CD14-positive monocyte (primary cell): ENCODE results near the gene EXT2. TPM values are rescaled to one million over a fixed set of nuclear protein-coding genes. Genes with fewer than 3 reads are reported as not detected.

Experiments used
- DNase-seq, 3 donors: peaks; one replicate each; pipeline ENCODE4 v3.0.0-alpha.2; 2011 to 2022
- H2AFZ ChIP-seq: 2 replicates; pipeline ENCODE4 v1.6.0; 2012; ENCODE audit warnings: mild to moderate bottlenecking, low read depth, low read length, inconsistent platforms; ENCODE audit not compliant: insufficient read depth, poor library complexity, severe bottlenecking
- H3K27ac ChIP-seq, 2 donors: 1 replicate in 1 of 2; 2 replicates in 1 of 2; pipeline ENCODE4 v1.5.1; 2012 to 2013; ENCODE audit warnings: low read length in 2 of 2, control low read depth in 1 of 2, inconsistent platforms in 1 of 2, low read depth in 1 of 2, mild to moderate bottlenecking in 1 of 2
- H3K27me3 ChIP-seq, 2 donors: one replicate each; pipeline versions ENCODE4 v1.6.0 to v1.6.1; 2011 to 2013; ENCODE audit warnings: low read length in 2 of 2; ENCODE audit not compliant: control insufficient read depth in 2 of 2, insufficient read depth in 2 of 2
- H3K36me3 ChIP-seq, 2 donors: replicated peaks in 1 of 2; 1 replicate in 1 of 2; 2 replicates in 1 of 2; pipeline versions ENCODE4 v1.5.1 to v1.6.1; 2012 to 2013; ENCODE audit warnings: low read length in 2 of 2, control low read depth in 1 of 2, inconsistent platforms in 1 of 2, mild to moderate bottlenecking in 1 of 2; ENCODE audit not compliant: insufficient read depth in 2 of 2, control insufficient read depth in 1 of 2
- H3K4me1 ChIP-seq, 2 donors: 1 replicate in 1 of 2; 2 replicates in 1 of 2; pipeline versions ENCODE4 v1.5.1 to v1.6.1; 2012 to 2013; ENCODE audit warnings: low read length in 2 of 2, control low read depth in 1 of 2, inconsistent platforms in 1 of 2, mild to moderate bottlenecking in 1 of 2, moderate library complexity in 1 of 2; ENCODE audit not compliant: insufficient read depth in 2 of 2, control insufficient read depth in 1 of 2
- H3K4me2 ChIP-seq: replicated peaks from 2 replicates; pipeline ENCODE3; 2012; ENCODE audit warnings: low read length, moderate library complexity, mild to moderate bottlenecking; ENCODE audit not compliant: poor library complexity, severe bottlenecking; ENCODE audit errors: extremely low read depth
- H3K4me3 ChIP-seq, 3 experiments: fragments of 200-600 bp in 1 of 3; sonication (generic) in 1 of 3; replicated peaks in 1 of 3; 1 replicate in 2 of 3; 2 replicates in 1 of 3; pipeline ENCODE4 v1.5.1; 2011 to 2013; ENCODE audit warnings: low read length in 3 of 3, mild to moderate bottlenecking in 3 of 3, control low read depth in 2 of 3, low read depth in 2 of 3, inconsistent platforms in 1 of 3, moderate library complexity in 1 of 3
- H3K79me2 ChIP-seq: 2 replicates; pipeline ENCODE4 v1.6.0; 2012; ENCODE audit warnings: mild to moderate bottlenecking, control low read depth, inconsistent platforms, low read length, moderate library complexity; ENCODE audit not compliant: insufficient read depth
- H3K9ac ChIP-seq: 2 replicates; pipeline ENCODE4 v1.6.0; 2017; ENCODE audit warnings: low read length, mild to moderate bottlenecking; ENCODE audit not compliant: insufficient read depth, poor library complexity, severe bottlenecking
- H3K9me3 ChIP-seq, 2 donors: replicated peaks in 1 of 2; 1 replicate in 1 of 2; 2 replicates in 1 of 2; pipeline versions ENCODE4 v1.5.1 to v1.6.1; 2012 to 2013; ENCODE audit warnings: low read length in 2 of 2, control low read depth in 1 of 2; ENCODE audit not compliant: control insufficient read depth in 1 of 2, insufficient read depth in 1 of 2
- H4K20me1 ChIP-seq: 2 replicates; pipeline ENCODE4 v1.6.0; 2012; ENCODE audit warnings: mild to moderate bottlenecking, low read length, control low read depth, moderate library complexity; ENCODE audit not compliant: insufficient read depth
- H3K27ac Mint-ChIP-seq, 7 donors: one replicate each; pipeline ENCODE4 v1.8.0; 2020; ENCODE audit warnings: mild to moderate bottlenecking in 7 of 7, mixed read lengths in 7 of 7, moderate library complexity in 6 of 7, inconsistent platforms in 2 of 7
- H3K27me3 Mint-ChIP-seq, 3 donors: one replicate each; pipeline ENCODE4 v1.8.0; 2021 to 2022; ENCODE audit warnings: low read depth in 3 of 3, mild to moderate bottlenecking in 3 of 3, mixed read lengths in 3 of 3, moderate library complexity in 3 of 3, inconsistent platforms in 1 of 3
- H3K36me3 Mint-ChIP-seq, 2 donors: one replicate each; pipeline ENCODE4 v1.8.0; 2020; ENCODE audit warnings: mixed read lengths in 2 of 2, inconsistent platforms in 1 of 2, mild to moderate bottlenecking in 1 of 2
- H3K4me1 Mint-ChIP-seq: one replicate; pipeline ENCODE4 v1.8.0; 2020; ENCODE audit warnings: mild to moderate bottlenecking, mixed read lengths
- H3K4me3 Mint-ChIP-seq, 2 donors: one replicate each; pipeline ENCODE4 v1.8.0; 2020; ENCODE audit warnings: mild to moderate bottlenecking in 2 of 2, mixed read lengths in 2 of 2, moderate library complexity in 1 of 2
- H3K9me3 Mint-ChIP-seq, 7 donors: one replicate each; pipeline ENCODE4 v1.8.0; 2020 to 2022; ENCODE audit warnings: mixed read lengths in 7 of 7, mild to moderate bottlenecking in 6 of 7, moderate library complexity in 6 of 7, inconsistent platforms in 2 of 7
- CTCF ChIP-seq: fragments of 200-600 bp; IDR thresholded peaks from one replicate; pipeline ENCODE4 v1.8.0; 2022; ENCODE audit warnings: antibody characterized with exemption, mild to moderate bottlenecking
- WGBS: methylation state at CpG from one replicate; pipeline ENCODE4 v1.1.5; 2013; ENCODE audit warnings: missing lambda C conversion rate; ENCODE audit not compliant: insufficient coverage; 5-methylcytosine and 5-hydroxymethylcytosine counted together
- intact Hi-C, 2 donors: fragments of 100-400 bp; cut with micrococcal nuclease; formaldehyde crosslinking; loops; one replicate each; pipeline versions ENCODE4 v1.15.0 to v1.15.1; 2023
- polyA plus RNA-seq, 3 donors: library from polyadenylated mRNA; depleted of rRNA in 1 of 3; unstranded in 2 of 3; stranded (reverse) in 1 of 3; fragments of 300-500 nt in 2 of 3; fragments of >200 nt in 1 of 3; fragmentation: Illumina TruSeq in 2 of 3; gene quantifications; 1 replicate in 2 of 3; 2 replicates in 1 of 3; pipeline ENCODE4 v1.2.3, GENCODE V29; 2012 to 2021

Gene EXT2
- polyA plus RNA-seq, 3 donors: 17.2 to 41.1 (median 34.2) TPM

GRCh38 chr11:44188643-44189042 lies 93.2 kb downstream of the EXT2 start:
- H3K4me3 Mint-ChIP-seq: no peak overlapping the region
- Histone ChIP-seq H3K27ac (no peak overlapping the region), H2AFZ (no peak overlapping the region), H3K9ac (no peak overlapping the region), H3K36me3 (peaks cover 0 to 27% of the 10 kb centered on the region in 2 donors), H3K4me3 (no peak overlapping the region), H3K27me3 (no peaks in the 10 kb centered on the region), H3K79me2 (no peaks in the 10 kb centered on the region), H3K4me1 (no peaks in the 10 kb centered on the region), H4K20me1 (no peaks in the 10 kb centered on the region), H3K4me2 (no peak overlapping the region), H3K9me3 (peaks cover 17 to 19% of the 10 kb centered on the region in 2 donors)
- no peak for DNase-seq
- peaks cover 15 to 35% (median 23%) of the 10 kb centered on the region in 7 donors for H3K9me3 Mint-ChIP-seq
- 100% methylated on average over 2 of the region's 3 CpGs for WGBS
- no peaks in the 10 kb centered on the region for H3K27me3 Mint-ChIP-seq
- TF ChIP-seq CTCF: no peak
- peaks cover 33 to 34% of the 10 kb centered on the region in 2 donors for H3K36me3 Mint-ChIP-seq
- intact Hi-C loops: no loop called here
- peak overlapping the region in 1 of 7 donors; percentile 48 for H3K27ac Mint-ChIP-seq
- peaks cover 3% of the 10 kb centered on the region for H3K4me1 Mint-ChIP-seq

GRCh38 chr11:44189986-44190882 lies 94.8 kb downstream of the EXT2 start:
- no peak overlapping the region for H3K4me2 ChIP-seq
- no peaks in the 10 kb centered on the region for H3K79me2 ChIP-seq
- peaks cover 0 to 27% of the 10 kb centered on the region in 2 donors for H3K36me3 ChIP-seq
- H2AFZ ChIP-seq: no peak overlapping the region
- Mint-ChIP-seq H3K9me3 (peaks cover 15 to 35% (median 27%) of the 10 kb centered on the region in 7 donors), H3K36me3 (peaks cover 38 to 39% of the 10 kb centered on the region in 2 donors), H3K4me3 (no peak overlapping the region), H3K27ac (no peak overlapping the region), H3K4me1 (peaks cover 3% of the 10 kb centered on the region), H3K27me3 (no peaks in the 10 kb centered on the region)
- intact Hi-C loops: no loop called here
- no peak for TF ChIP-seq CTCF
- WGBS: 60% methylated on average over 2 of the region's 5 CpGs
- H3K27me3 ChIP-seq: no peaks in the 10 kb centered on the region
- no peak overlapping the region for H3K9ac ChIP-seq
- no peaks in the 10 kb centered on the region for H4K20me1 ChIP-seq
- peaks cover 19 to 20% of the 10 kb centered on the region in 2 donors for H3K9me3 ChIP-seq
- no peaks in the 10 kb centered on the region for H3K4me1 ChIP-seq
- H3K4me3 ChIP-seq: no peak overlapping the region
- no peak overlapping the region for H3K27ac ChIP-seq
- no peak for DNase-seq
